HG02840 (cell line): ENCODE results near the gene MTLN.
"Not testable (repeated sequence)": the region's sequence is repeated elsewhere in the genome, so short reads cannot be mapped to it uniquely, and the experiment has no call there.

Experiments
- ATAC-seq: cut with Tn5 transposase; IDR thresholded peaks from one replicate; pipeline ENCODE4 v1.9.1; 2021; ENCODE audit warnings: mild to moderate bottlenecking, moderate library complexity, moderate number of reproducible peaks; ENCODE audit not compliant: unreplicated experiment, low FRiP score

Gene MTLN

DNA sequence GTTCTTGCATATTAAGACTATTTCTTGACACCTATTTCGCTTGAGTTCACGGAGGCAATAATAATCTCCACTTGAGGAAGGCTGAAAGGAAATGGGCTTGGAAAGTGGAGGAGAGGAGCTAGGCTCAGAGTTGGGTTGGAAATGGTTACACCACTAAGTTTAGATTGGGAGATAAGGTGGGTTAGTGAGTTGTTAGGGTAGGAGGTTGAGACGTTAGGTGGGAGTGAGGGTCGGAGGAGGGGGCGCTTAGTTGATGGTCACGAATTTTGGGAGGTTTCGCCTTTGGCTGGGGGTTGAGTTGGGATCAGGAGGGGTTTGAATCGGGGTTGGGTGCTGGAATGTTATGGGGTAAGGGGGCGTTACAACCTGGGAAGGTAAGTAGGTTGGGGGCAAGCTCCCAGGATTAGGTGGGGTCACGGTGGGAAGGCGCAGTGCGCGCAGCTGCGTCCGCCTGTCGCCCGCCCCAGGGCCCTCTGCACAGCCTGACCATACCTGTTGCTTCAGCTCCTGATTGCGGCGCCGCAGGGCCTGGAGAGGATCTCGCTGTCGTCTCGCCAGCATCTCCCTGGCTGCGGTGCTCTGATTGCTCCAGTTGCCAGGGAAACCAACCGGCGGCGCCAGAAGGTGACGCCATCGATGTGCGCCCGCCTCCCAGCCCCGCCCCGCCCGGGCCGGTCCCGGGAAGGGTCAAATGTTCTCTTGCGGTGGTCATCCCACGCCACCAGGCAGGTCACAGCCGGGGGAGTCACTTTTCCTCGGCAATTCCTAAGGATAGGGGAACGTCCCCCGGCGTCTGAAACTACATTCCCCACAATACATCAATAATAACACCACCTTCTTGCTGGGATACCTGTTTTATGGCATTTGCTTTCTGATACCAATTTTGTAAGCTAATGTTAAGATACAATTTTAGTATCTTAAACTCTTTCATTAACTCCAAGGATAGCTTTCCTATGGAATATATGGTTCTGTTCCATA lies 7.7 kb downstream of the MTLN start, which contains the start of gene NPHP1:
TSS of gene NPHP1 (minus strand) at position 606 of the 978 bp plus-strand sequence. CDS start at position 561, 45 bp downstream.
- peak; percentile 88 for ATAC-seq

- no peak for ATAC-seq
Measured at GRCh38 chr2:110198016-110198415, 14.3 kb downstream of the MTLN start.

DNA sequence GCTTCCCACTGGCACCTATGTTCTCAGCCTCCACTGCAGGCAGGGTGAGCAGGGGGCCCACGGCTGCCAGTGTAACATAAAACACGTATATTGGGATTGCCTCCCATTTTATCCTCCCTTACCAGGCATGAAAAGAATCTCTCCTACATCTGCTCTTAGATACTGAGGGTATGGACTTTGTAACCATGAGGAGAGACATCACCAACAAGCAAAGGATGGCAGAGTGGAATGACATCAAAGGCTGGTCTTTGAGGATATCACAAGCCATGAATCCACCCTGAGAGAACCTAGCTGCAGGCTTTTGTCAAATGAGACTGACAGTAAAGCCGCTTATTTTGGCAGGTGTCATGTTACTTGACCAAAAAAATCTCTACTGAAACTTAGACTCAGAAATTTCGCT lies 14.9 kb downstream of the MTLN start:
- no peak for ATAC-seq

DNA sequence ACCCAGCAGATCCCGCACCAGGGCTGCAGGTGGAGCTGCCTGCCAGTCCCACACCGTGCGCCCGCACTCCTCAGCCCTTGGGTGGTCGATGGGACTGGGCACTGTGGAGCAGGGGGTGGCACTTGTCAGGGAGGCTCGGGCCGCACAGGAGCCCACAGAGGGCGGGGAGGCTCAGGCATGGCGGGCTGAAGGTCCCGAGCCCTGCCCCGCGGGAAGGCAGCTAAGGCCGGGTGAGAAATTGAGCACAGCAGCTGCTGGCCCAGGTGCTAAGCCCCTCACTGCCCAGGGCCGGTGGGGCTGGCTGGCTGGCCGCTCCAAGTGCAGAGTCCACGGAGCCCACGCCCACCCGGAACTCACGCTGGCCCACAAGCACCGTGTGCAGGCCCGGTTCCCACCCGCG lies 22.2 kb downstream of the MTLN start:
- ATAC-seq, result not testable (repeated sequence)

- no peak for ATAC-seq
Measured at GRCh38 chr2:110182449-110182848, 29.9 kb downstream of the MTLN start.

DNA sequence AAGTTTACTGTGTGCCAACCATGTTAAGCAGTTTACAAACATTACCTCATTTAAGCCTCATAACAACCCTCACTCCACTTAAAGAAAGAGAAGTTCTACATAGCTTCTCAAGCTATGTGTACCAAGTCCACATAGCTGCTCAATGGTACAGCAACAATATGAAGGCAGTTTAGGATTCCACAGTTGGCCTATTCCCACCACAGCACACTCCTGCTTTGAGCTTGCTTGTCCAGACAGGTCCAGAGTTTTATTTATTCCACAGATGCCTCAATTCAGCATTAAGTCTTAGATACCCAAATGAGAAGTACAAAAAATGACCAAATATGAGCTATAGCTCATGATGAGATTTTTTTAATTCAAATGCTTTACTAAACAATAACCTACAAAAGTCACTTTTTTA lies 32.3 kb downstream of the MTLN start:
- ATAC-seq, result no peak

DNA sequence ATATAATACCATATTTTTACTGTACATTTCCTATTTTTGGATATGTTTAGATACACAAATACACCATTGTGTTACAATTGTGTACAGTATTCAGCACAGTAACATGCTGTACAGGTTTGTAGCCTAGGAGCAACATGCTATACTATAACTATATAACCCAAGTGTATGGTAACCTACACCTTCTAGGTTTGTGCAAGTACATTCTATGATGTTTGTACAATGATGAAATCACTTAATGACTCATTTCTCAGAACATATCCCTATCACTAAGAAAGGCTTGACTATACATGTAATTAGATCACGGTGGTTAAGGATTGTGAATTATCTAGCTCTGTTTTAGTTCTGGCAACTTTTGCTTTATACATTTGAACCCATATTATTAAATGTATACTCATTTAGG lies 38.8 kb downstream of the MTLN start:
- no peak for ATAC-seq

- no peak for ATAC-seq
Measured at GRCh38 chr2:110172506-110172905, 39.8 kb downstream of the MTLN start.

GRCh38 chr2:110170102-110170501 lies 42.2 kb downstream of the MTLN start:
- ATAC-seq, result no peak

DNA sequence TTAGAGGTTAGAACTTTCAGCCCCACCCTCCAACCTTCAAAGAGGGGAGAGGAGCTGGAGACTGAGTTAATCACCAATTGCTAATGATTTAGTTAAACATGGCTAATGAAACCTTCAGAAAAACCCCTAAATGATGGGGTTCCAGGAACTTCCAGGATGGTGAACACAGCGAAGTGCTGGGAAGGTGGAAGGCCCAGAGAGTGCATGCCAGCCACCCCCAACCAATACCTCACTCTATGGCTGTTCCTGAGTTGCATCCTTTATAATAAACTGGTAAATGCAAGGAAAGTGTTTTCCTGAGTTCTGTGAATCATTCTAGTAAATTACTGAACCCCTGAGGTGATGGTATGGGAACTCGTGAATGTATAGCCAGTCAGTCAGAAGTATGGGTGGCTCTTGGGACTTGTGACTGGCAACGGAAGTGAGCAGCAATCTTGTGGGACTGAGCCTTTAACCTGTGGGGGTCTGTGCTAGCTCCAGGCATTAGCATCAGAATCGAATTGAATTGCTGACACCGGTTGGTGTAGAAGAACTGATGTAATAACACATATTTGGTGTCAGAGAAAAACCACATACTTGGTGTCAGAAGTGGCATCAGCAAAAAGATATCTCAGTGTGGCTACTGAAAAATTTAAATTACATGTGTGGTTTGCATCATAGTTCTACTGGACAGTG lies 44.9 kb downstream of the MTLN start:
- ATAC-seq, result no peak

GRCh38 chr2:110166266-110166665 lies 46.1 kb downstream of the MTLN start:
- ATAC-seq, result no peak
